ENCODE results near the gene USP31.
A peak's percentile ranks its signal among the peaks of the same experiment; 100 is the strongest.

USP31 gene

GRCh38 chr16:23027386-23027785 lies 121.9 kb downstream of the USP31 start:
- no peak for DNase-seq (ENCODE audit: low read depth in 1 of 2, low spot score in 1 of 2)
- TF ChIP-seq JUND (IDR thresholded peaks at IDR 0.05; ENCODE audit: low read depth): no peak
- in situ Hi-C loops (cut with HindIII; ENCODE audit: low pct_unique_long_range_greater_than_20kb, low sequenced_read_pairs): no loop called here

- in situ Hi-C loops (cut with HindIII; ENCODE audit: low pct_unique_long_range_greater_than_20kb, low sequenced_read_pairs): no loop called here
- DNase-seq (ENCODE audit: low read depth in 1 of 2, low spot score in 1 of 2): peak; percentile 28 to 63
- no peak for TF ChIP-seq JUND (IDR thresholded peaks at IDR 0.05; ENCODE audit: low read depth)
Measured at GRCh38 chr16:23026784-23027362, 122.4 kb downstream of the USP31 start.

- TF ChIP-seq JUND (IDR thresholded peaks at IDR 0.05; ENCODE audit: low read depth): no peak
- no peak for DNase-seq (ENCODE audit: low read depth in 1 of 2, low spot score in 1 of 2)
Measured at GRCh38 chr16:23025692-23026307, 123.5 kb downstream of the USP31 start.

GRCh38 chr16:23024044-23024443 lies 125.2 kb downstream of the USP31 start:
- in situ Hi-C loops (cut with HindIII; ENCODE audit: low pct_unique_long_range_greater_than_20kb, low sequenced_read_pairs): no loop called here
- no peak for DNase-seq (ENCODE audit: low read depth in 1 of 2, low spot score in 1 of 2)
- no peak for TF ChIP-seq JUND (IDR thresholded peaks at IDR 0.05; ENCODE audit: low read depth)

More at GRCh38 chr16:23025692-23026307, 123.5 kb downstream of the USP31 start:
- in situ Hi-C loops (cut with HindIII; ENCODE audit: low pct_unique_long_range_greater_than_20kb, low sequenced_read_pairs): no loop called here

- in situ Hi-C loops (cut with HindIII; ENCODE audit: low pct_unique_long_range_greater_than_20kb, low sequenced_read_pairs): no loop called here
Measured at GRCh38 chr16:23020084-23020483, 129.2 kb downstream of the USP31 start.

GRCh38 chr16:23016368-23016767 lies 132.9 kb downstream of the USP31 start:
- in situ Hi-C loops (cut with HindIII; ENCODE audit: low pct_unique_long_range_greater_than_20kb, low sequenced_read_pairs): no loop called here
- DNase-seq (ENCODE audit: low read depth in 1 of 2, low spot score in 1 of 2): no peak
- no peak for TF ChIP-seq JUND (IDR thresholded peaks at IDR 0.05; ENCODE audit: low read depth)

More at GRCh38 chr16:23020084-23020483, 129.2 kb downstream of the USP31 start:
- no peak for TF ChIP-seq JUND (IDR thresholded peaks at IDR 0.05; ENCODE audit: low read depth)
- no peak for DNase-seq (ENCODE audit: low read depth in 1 of 2, low spot score in 1 of 2)

GRCh38 chr16:23015580-23015979 lies 133.7 kb downstream of the USP31 start:
- DNase-seq (ENCODE audit: low read depth in 1 of 2, low spot score in 1 of 2): no peak
- in situ Hi-C loops (cut with HindIII; ENCODE audit: low pct_unique_long_range_greater_than_20kb, low sequenced_read_pairs): no loop called here
- no peak for TF ChIP-seq JUND (IDR thresholded peaks at IDR 0.05; ENCODE audit: low read depth)

GRCh38 chr16:23014592-23014991 lies 134.7 kb downstream of the USP31 start:
- in situ Hi-C loops (cut with HindIII; ENCODE audit: low pct_unique_long_range_greater_than_20kb, low sequenced_read_pairs): no loop called here
- TF ChIP-seq JUND (IDR thresholded peaks at IDR 0.05; ENCODE audit: low read depth): no peak
- DNase-seq (ENCODE audit: low read depth in 1 of 2, low spot score in 1 of 2): no peak

Measured in T47D (cell line).